K562 (cell line): ENCODE data around the gene STEAP1B. TPM values are rescaled to one million over a fixed set of nuclear protein-coding genes. Genes with fewer than 3 reads are reported as not detected.

ENCODE experiments used
- DACH1 ChIP-seq: fragments of 450-650 bp; IDR thresholded peaks from 2 replicates; pipeline ENCODE4 v1.6.1; 2018; ENCODE audit not compliant: partially characterized antibody
- FOXJ3 ChIP-seq: sonication (generic); formaldehyde crosslinking; IDR thresholded peaks from 2 replicates; pipeline ENCODE4 v1.4.0; 2020; ENCODE audit warnings: mild to moderate bottlenecking, missing genetic modification reagents
- RBM39 ChIP-seq: fragments of 200-400 bp; formaldehyde crosslinking; optimal IDR thresholded peaks from 2 replicates; pipeline ENCODE3; 2018; ENCODE audit warnings: low read depth, low read length
- SMARCB1 ChIP-seq: IDR thresholded peaks from 2 replicates; pipeline ENCODE4 v1.6.1; 2011; ENCODE audit warnings: improper control_type of control experiment, low read depth; ENCODE audit not compliant: insufficient read length
- SREBF2 ChIP-seq: sonication (generic); formaldehyde crosslinking; IDR thresholded peaks from 2 replicates; pipeline ENCODE4 v1.4.0; 2020; ENCODE audit warnings: mild to moderate bottlenecking, missing genetic modification reagents
- ZBED1 ChIP-seq: IDR thresholded peaks from 2 replicates; pipeline ENCODE4 v1.6.1; 2014
- polyA plus RNA-seq, 8 experiments: library from polyadenylated mRNA; depleted of rRNA in 4 of 8; stranded (reverse) in 5 of 8; unstranded in 3 of 8; fragments of >200 nt; fragmentation: Nextera tagmentation in 2 of 8; fragmentation: Illumina TruSeq in 1 of 8; extraction: Ambion mirVana in 2 of 8; extraction: Trizol in 1 of 8; gene quantifications; 2 replicates each; pipeline versions ENCODE4 v1.2.1 to v1.2.3, GENCODE V29; 2011 to 2014; ENCODE audit warnings: inconsistent platforms in 1 of 8, missing spikeins in 1 of 8
- total RNA-seq, 7 experiments: library from RNA; depleted of rRNA in 6 of 7; stranded (reverse); fragments of >200 nt in 6 of 7; fragmentation: Illumina TruSeq in 2 of 7; extraction: Trizol in 2 of 7; gene quantifications; 2 replicates each; pipeline versions ENCODE4 v1.2.1 to v1.2.3, GENCODE V29; 2011 to 2021; ENCODE audit warnings: low replicate concordance in 1 of 7
- TF ChIP-seq, protein P1 (sequence below): sonication (generic); formaldehyde crosslinking; IDR thresholded peaks from 2 replicates; pipeline ENCODE4 v1.8.0; 2022; ENCODE audit warnings: missing genetic modification reagents, mild to moderate bottlenecking, borderline replicate concordance
- TF ChIP-seq, protein P2 (sequence below): fragments of 450-650 bp; IDR thresholded peaks from 2 replicates; pipeline ENCODE4 v1.7.1; 2018; ENCODE audit warnings: mild to moderate bottlenecking, low read depth; ENCODE audit not compliant: partially characterized antibody
- TF ChIP-seq, protein P3 (sequence below): sonication (generic); formaldehyde crosslinking; IDR thresholded peaks from 2 replicates; pipeline ENCODE4 v1.8.1; 2022; ENCODE audit warnings: missing genetic modification reagents
- TF ChIP-seq, protein P4 (sequence below): fragments of 250-450 bp; sonication (Bioruptor Pico); IDR thresholded peaks from 2 replicates; pipeline ENCODE4 v1.8.0; 2022; ENCODE audit warnings: moderate library complexity, mild to moderate bottlenecking, inconsistent platforms

STEAP1B gene
- total and polyA plus RNA-seq, 9 of the 15 experiments (the other 6 are each of a cell fraction or from before 2014, with no cell fraction given) = 20.0 to 38.5 (median 30.6) TPM

DNA sequence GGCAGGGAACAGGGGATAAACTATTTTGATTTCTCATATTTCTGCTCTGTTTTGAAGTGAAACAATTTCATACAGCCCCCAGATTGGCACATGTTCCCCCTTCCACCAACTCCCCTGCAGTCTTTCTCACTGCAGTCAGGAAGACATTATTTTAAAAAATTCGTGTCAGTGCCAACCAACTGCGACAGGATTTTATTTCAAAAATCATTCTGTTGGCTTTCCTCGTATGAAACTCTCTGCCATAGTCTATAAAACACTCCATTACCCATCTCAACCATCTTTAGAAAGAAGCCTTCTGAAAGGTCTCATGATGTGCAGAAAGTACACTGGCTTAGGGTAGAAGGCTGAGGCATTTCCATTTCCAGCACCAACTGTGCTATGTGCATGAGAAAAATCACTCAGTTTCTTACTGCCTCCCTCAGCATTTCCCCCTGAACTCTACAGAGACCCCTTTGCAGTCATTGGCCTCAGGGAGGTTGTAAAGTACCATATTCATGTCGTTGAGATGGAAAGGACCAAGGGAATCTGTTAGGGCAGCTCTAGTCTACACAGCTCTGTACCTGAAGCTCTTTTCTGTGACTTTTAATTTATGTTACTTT, 46.9 kb downstream of the STEAP1B start (continued):
- no peak for TF ChIP-seq FOXJ3
- TF ChIP-seq, protein P1, sequence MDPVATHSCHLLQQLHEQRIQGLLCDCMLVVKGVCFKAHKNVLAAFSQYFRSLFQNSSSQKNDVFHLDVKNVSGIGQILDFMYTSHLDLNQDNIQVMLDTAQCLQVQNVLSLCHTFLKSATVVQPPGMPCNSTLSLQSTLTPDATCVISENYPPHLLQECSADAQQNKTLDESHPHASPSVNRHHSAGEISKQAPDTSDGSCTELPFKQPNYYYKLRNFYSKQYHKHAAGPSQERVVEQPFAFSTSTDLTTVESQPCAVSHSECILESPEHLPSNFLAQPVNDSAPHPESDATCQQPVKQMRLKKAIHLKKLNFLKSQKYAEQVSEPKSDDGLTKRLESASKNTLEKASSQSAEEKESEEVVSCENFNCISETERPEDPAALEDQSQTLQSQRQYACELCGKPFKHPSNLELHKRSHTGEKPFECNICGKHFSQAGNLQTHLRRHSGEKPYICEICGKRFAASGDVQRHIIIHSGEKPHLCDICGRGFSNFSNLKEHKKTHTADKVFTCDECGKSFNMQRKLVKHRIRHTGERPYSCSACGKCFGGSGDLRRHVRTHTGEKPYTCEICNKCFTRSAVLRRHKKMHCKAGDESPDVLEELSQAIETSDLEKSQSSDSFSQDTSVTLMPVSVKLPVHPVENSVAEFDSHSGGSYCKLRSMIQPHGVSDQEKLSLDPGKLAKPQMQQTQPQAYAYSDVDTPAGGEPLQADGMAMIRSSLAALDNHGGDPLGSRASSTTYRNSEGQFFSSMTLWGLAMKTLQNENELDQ = no peak
- TF ChIP-seq SREBF2 (CRISPR knock-in tag) = no peak
- TF ChIP-seq, protein P2, sequence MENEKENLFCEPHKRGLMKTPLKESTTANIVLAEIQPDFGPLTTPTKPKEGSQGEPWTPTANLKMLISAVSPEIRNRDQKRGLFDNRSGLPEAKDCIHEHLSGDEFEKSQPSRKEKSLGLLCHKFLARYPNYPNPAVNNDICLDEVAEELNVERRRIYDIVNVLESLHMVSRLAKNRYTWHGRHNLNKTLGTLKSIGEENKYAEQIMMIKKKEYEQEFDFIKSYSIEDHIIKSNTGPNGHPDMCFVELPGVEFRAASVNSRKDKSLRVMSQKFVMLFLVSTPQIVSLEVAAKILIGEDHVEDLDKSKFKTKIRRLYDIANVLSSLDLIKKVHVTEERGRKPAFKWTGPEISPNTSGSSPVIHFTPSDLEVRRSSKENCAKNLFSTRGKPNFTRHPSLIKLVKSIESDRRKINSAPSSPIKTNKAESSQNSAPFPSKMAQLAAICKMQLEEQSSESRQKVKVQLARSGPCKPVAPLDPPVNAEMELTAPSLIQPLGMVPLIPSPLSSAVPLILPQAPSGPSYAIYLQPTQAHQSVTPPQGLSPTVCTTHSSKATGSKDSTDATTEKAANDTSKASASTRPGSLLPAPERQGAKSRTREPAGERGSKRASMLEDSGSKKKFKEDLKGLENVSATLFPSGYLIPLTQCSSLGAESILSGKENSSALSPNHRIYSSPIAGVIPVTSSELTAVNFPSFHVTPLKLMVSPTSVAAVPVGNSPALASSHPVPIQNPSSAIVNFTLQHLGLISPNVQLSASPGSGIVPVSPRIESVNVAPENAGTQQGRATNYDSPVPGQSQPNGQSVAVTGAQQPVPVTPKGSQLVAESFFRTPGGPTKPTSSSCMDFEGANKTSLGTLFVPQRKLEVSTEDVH = no peak
- no peak for TF ChIP-seq ZBED1
- no peak for TF ChIP-seq SMARCB1
- no peak for TF ChIP-seq DACH1
- TF ChIP-seq, protein P3, sequence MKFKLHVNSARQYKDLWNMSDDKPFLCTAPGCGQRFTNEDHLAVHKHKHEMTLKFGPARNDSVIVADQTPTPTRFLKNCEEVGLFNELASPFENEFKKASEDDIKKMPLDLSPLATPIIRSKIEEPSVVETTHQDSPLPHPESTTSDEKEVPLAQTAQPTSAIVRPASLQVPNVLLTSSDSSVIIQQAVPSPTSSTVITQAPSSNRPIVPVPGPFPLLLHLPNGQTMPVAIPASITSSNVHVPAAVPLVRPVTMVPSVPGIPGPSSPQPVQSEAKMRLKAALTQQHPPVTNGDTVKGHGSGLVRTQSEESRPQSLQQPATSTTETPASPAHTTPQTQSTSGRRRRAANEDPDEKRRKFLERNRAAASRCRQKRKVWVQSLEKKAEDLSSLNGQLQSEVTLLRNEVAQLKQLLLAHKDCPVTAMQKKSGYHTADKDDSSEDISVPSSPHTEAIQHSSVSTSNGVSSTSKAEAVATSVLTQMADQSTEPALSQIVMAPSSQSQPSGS (CRISPR knock-in tag) = no peak
- TF ChIP-seq, protein P4, sequence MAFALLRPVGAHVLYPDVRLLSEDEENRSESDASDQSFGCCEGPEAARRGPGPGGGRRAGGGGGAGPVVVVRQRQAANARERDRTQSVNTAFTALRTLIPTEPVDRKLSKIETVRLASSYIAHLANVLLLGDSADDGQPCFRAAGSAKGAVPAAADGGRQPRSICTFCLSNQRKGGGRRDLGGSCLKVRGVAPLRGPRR = no peak
- TF ChIP-seq RBM39 = no peak
- TF ChIP-seq, all 486 proteins: peak for 0
